Activated CD8-positive, alpha-beta memory T cell treated with anti-CD3 and anti-CD28 coated beads, Interleukin-2, amount 50 U/mL, for 4 hours (primary cell): ENCODE data around the gene CCDC33.

ENCODE experiments used
- DNase-seq: peaks from one replicate; pipeline ENCODE4 v3.0.0-alpha.2; 2020

Gene CCDC33

DNA sequence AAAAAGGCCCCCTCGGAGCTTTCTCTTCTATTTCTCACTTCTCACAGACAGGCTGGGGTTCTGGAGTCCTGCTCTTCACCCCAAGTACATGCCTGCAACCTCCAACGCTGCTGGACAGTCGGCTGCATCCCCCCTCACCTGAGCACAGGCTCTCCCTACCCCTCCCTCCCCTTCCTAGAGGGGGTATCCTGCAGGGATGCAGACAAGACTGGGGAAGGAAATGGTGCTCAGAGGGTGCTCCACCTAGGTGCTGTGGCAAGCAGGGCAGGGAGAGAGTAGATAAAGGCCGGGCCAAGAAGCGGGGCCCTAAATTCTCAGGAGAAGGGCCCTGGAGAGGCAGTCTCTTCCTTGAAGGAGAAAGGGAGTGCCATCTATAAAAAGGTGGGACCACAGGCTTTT, 26.6 kb upstream of the CCDC33 start:
- no peak for DNase-seq

- DNase-seq = no peak
These were observed 26.0 kb upstream of the CCDC33 start for GRCh38 chr15:74209997-74210671.

- no peak for DNase-seq
These were observed 25.4 kb upstream of the CCDC33 start for GRCh38 chr15:74210729-74211128.

- DNase-seq = no peak
These were observed 24.5 kb upstream of the CCDC33 start for GRCh38 chr15:74211656-74212055.

DNA sequence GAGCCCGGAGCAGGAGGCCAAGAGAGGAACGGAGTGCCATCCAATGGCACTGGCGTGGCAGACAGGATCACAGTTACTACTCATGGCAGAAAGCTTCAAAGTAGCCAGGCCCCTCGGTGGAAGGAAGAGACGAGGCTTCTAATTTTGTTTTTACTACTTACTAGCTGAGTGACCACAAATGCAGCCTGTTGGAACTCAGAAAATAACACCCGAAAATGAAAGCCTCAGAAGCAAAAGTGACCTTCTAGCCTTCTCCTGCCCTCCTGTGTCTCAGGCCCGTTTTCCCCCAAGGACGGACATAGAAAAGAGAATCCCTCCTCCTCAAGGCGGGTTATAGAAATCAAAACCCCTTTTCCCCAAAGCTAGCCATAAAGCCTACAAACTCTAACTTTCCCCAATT, 23.6 kb upstream of the CCDC33 start:
- DNase-seq = no peak

- no peak for DNase-seq
These were observed 22.3 kb upstream of the CCDC33 start for GRCh38 chr15:74213858-74214284.

DNA sequence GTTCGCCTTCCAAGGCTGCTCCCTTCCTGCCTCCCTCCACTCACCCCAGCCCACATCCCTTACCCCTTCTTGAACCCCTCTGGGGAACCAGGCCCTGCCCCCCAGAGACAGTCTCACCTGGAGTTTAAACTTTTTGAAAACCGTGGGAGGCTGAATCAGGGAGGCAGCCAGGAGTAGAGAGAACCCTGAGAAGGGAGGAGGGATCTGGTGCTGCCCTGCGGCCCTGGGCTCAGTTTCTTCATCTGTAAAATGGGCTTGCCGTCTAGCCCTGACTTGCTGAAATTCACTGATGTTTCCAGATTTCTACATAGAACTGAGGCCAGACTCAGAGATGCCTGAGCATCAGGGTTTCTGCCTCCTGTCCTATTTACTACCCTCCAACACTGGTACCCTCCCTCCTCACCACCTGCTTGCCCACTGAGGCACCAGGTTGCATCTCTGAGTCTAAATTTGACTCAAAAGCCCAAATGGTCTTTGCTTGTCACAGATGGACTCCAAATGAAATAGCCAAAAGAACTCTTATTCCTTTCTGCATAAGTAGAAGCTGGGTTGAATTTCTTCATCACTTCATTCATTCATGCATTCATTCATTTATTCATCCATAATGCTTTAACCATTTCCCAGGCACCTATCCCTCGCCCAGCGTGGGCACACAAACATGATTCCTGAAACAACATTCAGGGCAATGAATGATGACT, 21.7 kb upstream of the CCDC33 start:
- no peak for DNase-seq

DNA sequence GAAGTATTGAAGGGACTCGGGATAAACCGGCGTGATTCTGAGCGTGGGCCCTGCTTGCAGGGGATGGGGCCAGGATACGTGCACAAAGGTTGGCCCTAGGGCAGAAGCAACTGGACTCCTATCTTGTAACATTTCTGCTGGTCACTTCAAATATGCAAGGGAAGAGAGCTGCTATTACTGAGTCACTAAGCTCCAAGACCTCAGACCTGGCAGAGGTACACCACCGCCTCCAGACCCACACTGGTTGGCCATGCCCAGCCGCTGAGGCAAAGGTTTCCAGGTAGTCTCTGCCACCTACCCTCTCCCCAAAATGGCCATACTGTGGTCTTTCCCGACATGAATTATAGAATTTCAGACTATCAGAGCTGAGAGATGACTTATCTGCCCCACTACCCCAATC, 20.2 kb upstream of the CCDC33 start:
- DNase-seq = no peak

DNA sequence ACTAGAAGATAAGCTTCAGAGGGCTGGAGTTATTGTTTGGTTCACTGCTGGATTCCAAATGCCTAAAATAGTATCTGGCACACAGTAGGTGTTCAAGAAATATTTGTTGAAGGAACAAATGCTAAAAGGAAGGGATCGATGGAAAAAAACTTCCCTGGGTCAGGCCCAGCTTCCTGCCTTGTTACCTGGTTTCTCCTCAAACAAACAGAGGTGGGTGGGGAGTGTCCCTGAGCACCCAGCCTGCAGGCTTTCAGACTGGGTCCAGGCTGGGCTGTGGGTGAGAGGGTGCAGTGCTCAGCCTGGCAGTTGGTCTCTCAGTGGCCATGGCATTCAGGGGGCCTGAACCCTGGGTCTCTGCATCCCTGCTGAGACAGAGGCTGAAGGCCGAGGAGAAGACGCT, 19.2 kb upstream of the CCDC33 start:
- no peak for DNase-seq

- DNase-seq = no peak
These were observed 17.9 kb upstream of the CCDC33 start for GRCh38 chr15:74217907-74218885.

- no peak for DNase-seq
These were observed 15.5 kb upstream of the CCDC33 start for GRCh38 chr15:74220475-74221248.

DNA sequence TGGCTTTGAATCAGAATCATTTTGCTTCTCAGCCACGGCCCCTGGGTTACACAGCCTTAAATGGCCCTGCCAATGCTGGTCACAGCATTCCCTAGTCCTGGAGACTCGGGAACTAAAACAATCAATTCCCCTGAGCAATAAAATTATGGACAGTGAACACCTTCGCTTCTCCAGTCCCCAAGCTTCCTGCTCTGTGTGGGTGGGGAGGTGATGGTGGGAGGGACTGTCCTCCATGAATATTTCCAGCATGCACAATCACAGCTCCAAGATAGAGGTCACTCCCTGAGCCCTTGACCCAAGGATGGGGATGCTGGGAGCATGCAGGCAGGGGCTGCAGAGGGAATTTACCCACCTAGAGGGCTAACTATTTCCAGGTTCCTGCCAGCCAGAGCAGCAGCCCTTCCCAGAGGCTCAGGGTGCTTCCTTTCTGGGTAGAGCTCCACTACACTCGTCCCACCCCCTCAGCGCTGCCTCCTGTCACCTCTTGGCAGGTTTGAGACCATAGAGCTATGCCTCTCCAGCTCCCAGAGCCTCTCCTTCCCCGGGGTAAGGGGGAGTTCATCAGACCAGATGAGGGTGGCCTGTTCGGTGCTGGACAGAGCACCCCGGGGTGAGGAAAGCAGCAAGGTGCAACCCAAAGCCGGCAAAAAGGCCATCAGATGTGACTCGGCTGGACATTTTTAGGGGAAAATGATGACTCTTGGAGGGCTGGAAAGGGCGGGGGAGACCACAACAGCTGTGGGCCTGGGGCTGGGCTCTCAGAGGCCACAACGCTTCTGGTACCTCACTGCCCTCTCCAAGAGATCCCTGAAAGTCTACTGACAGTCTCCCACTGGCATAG, 14.5 kb upstream of the CCDC33 start:
- no peak for DNase-seq

GRCh38 chr15:74222240-74223119, 13.6 kb upstream of the CCDC33 start:
- DNase-seq = no peak

GRCh38 chr15:74225928-74226327, 10.2 kb upstream of the CCDC33 start:
- DNase-seq = no peak

- no peak for DNase-seq
These were observed 9.2 kb upstream of the CCDC33 start for GRCh38 chr15:74226761-74227540.

DNA sequence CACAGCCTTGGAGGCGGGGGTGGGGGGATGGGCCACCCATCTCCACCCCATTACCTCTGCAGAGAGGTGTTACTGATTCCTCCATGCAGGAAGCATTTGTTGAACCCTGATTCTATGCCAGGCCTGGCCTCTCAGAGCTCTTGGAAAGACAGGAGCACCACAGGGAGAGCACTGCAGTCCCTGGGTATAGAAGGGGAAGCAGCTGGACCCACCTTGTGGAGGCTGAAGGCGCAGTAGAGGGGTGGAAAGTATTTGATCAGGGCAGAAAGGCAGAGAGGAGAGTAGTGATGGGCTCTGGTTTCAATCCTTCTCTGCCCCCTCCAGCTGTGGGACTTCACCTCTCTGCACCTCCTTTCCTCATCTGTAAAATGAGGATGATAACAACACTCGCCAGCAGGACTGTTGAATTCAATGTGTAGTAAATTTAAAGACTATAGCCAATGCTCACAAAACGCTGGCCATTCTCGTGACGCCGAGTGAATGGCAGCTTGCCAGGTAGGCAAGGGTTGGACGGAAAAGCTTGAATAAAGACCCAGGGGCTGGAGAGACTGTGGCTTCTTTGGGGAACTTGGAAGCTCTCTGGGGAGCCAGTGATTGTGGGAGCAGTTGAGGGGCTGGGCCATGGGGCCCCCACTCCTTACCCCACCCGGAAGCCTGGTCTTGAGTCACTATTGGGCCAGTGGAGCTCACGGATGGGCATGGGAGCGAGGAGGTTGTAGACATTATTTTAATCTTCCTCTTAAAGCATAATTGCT, 8.0 kb upstream of the CCDC33 start:
- DNase-seq = no peak

GRCh38 chr15:74228723-74229081, 7.4 kb upstream of the CCDC33 start:
- DNase-seq = no peak

DNA sequence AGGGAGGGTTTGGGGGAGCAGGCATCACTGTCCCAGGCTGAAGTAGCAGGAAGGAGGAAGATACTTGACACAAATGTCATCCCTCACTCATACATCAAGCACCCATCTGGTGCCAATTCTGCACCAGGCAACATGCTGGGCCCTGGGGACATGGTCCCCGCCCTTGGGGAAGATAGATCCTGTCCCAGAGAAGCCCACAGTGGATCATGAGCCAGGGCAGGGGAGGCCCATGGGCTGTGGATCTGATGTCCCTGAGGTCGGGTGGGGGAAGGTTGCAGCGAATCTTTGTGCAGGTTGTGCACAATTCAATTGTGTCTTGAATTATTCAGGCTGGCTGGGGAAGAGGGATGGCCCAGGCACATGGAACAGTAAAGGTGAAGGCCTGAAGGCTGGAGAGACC, 6.4 kb upstream of the CCDC33 start:
- no peak for DNase-seq

GRCh38 chr15:74231475-74231874, 4.7 kb upstream of the CCDC33 start:
- no peak for DNase-seq
